Measurements from ENCODE around the gene MAN1A1.
"Not testable (repeated sequence)": the region's sequence is repeated elsewhere in the genome, so short reads cannot be mapped to it uniquely, and the experiment has no call there.

The MAN1A1 gene

DNA sequence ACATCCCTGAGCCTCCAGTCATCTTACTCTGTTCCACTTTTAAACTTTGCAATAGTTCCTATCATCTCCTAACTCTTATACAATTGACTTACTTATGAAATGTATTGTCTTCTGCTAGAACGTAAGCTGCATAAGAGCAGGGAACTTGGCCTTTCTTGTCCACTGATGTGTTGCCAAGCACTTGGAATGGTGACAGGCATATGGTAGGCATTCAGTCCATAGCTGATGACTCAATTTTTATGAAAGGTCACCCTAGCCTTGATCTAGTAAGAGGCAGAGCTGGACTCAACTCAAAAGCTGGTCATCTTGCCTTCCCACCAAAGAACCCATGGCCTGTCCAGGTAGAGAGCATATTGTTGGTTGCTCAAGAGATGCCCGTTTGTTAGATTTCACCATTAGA is 188.7 kb downstream of the MAN1A1 start:
- ChIA-PET CTCF (no interaction called here), POLR2A (no interaction called here)
- TF ChIP-seq ELF4 (IDR thresholded peaks at IDR 0.05), result no peak
- TF ChIP-seq NFRKB (IDR thresholded peaks at IDR 0.05), result no peak
- TF ChIP-seq L3MBTL2 (conservative IDR thresholded peaks at IDR 0.05), result no peak
- TF ChIP-seq LEF1 (IDR thresholded peaks at IDR 0.05; ENCODE audit: borderline replicate concordance), result no peak
- no peak for TF ChIP-seq FOXM1 (IDR thresholded peaks at IDR 0.05; ENCODE audit: borderline replicate concordance)
- TF ChIP-seq FOXK2 (IDR thresholded peaks at IDR 0.05), result no peak
- no peak for TF ChIP-seq HDGF (IDR thresholded peaks at IDR 0.05; ENCODE audit: borderline replicate concordance)
- TF ChIP-seq BHLHE40 (IDR thresholded peaks at IDR 0.05; ENCODE audit: borderline replicate concordance), result no peak
- no peak for TF ChIP-seq SUZ12 (IDR thresholded peaks at IDR 0.05)
- no peak for TF ChIP-seq ARNT (IDR thresholded peaks at IDR 0.05)
- no peak for TF ChIP-seq CTBP1 (IDR thresholded peaks at IDR 0.05; ENCODE audit: borderline replicate concordance)
- no peak for TF ChIP-seq SP1 (IDR thresholded peaks at IDR 0.05)
- TF ChIP-seq PKNOX1 (IDR thresholded peaks at IDR 0.05), result no peak
- TF ChIP-seq ZNF384 (IDR thresholded peaks at IDR 0.05), result no peak
- TF ChIP-seq TARDBP (IDR thresholded peaks at IDR 0.05), result no peak
- TF ChIP-seq FOXA1 (IDR thresholded peaks at IDR 0.05), result no peak
- DNase-seq (ENCODE audit: extremely low spot score), result no peak

GRCh38 chr6:119158057-119158848 is 191.3 kb downstream of the MAN1A1 start:
- DNase-seq (ENCODE audit: extremely low spot score), result no peak
- ChIA-PET POLR2A (no interaction called here), CTCF (interaction anchor here (0.6 kb wide), 1 partner anchor 11 kb away, joined by 3 read pairs; no protein-coding TSS in a partner anchor)
- TF ChIP-seq ARNT (IDR thresholded peaks at IDR 0.05) (no peak), ZNF384 (IDR thresholded peaks at IDR 0.05) (no peak), NFRKB (IDR thresholded peaks at IDR 0.05) (no peak), PKNOX1 (IDR thresholded peaks at IDR 0.05) (no peak), HDGF (IDR thresholded peaks at IDR 0.05; ENCODE audit: borderline replicate concordance) (no peak), LEF1 (IDR thresholded peaks at IDR 0.05; ENCODE audit: borderline replicate concordance) (no peak), CTBP1 (IDR thresholded peaks at IDR 0.05; ENCODE audit: borderline replicate concordance) (no peak), SP1 (IDR thresholded peaks at IDR 0.05) (no peak), FOXM1 (IDR thresholded peaks at IDR 0.05; ENCODE audit: borderline replicate concordance) (no peak), TARDBP (IDR thresholded peaks at IDR 0.05) (no peak), L3MBTL2 (conservative IDR thresholded peaks at IDR 0.05) (no peak), BHLHE40 (IDR thresholded peaks at IDR 0.05; ENCODE audit: borderline replicate concordance) (no peak), FOXA1 (IDR thresholded peaks at IDR 0.05) (no peak), FOXK2 (IDR thresholded peaks at IDR 0.05) (no peak), SUZ12 (IDR thresholded peaks at IDR 0.05) (no peak), ELF4 (IDR thresholded peaks at IDR 0.05) (no peak)

DNA sequence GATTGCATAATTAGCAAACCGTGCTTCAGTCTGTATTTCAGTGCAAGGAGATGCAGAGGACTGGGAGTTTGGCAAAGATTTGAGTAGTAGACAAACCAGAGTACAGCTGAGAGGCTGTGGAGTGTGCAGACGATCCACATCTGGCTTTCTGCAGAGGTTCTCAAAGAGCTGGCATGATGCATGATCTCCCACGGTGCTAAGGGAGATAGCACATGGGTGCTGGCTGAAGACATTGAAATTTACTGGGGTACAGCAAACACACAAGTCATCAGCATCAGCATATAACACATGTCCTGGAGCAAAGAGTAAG is 192.1 kb downstream of the MAN1A1 start:
- TF ChIP-seq ZNF384 (IDR thresholded peaks at IDR 0.05) (no peak), SP1 (IDR thresholded peaks at IDR 0.05) (no peak), BHLHE40 (IDR thresholded peaks at IDR 0.05; ENCODE audit: borderline replicate concordance) (no peak)
- no peak for DNase-seq (ENCODE audit: extremely low spot score)
- ChIA-PET POLR2A (no interaction called here), CTCF (interaction anchor here (0.6 kb wide), 2 partner anchors 9 to 10 kb away, joined by 3 to 4 read pairs; no protein-coding TSS in a partner anchor)

GRCh38 chr6:119156757-119157505 is 192.6 kb downstream of the MAN1A1 start:
- CTCF ChIA-PET, result interaction anchor here (0.6 kb wide), 1 partner anchor 9 kb away, joined by 4 read pairs; no protein-coding TSS in a partner anchor
- TF ChIP-seq FOXM1 (IDR thresholded peaks at IDR 0.05; ENCODE audit: borderline replicate concordance) (no peak), HDGF (IDR thresholded peaks at IDR 0.05; ENCODE audit: borderline replicate concordance) (no peak), ELF4 (IDR thresholded peaks at IDR 0.05) (no peak), ARNT (IDR thresholded peaks at IDR 0.05) (no peak), SUZ12 (IDR thresholded peaks at IDR 0.05) (no peak), L3MBTL2 (conservative IDR thresholded peaks at IDR 0.05) (no peak), CTBP1 (IDR thresholded peaks at IDR 0.05; ENCODE audit: borderline replicate concordance) (no peak), PKNOX1 (IDR thresholded peaks at IDR 0.05) (no peak), FOXK2 (IDR thresholded peaks at IDR 0.05) (no peak), SP1 (IDR thresholded peaks at IDR 0.05) (no peak), BHLHE40 (IDR thresholded peaks at IDR 0.05; ENCODE audit: borderline replicate concordance) (no peak), LEF1 (IDR thresholded peaks at IDR 0.05; ENCODE audit: borderline replicate concordance) (no peak), NFRKB (IDR thresholded peaks at IDR 0.05) (no peak)
- DNase-seq (ENCODE audit: extremely low spot score), result no peak
- POLR2A ChIA-PET, result interaction anchor here (0.6 kb wide), 1 partner anchor 201 kb away, joined by 3 read pairs; no protein-coding TSS in a partner anchor

- DNase-seq (ENCODE audit: extremely low spot score); CTCF ChIA-PET: not testable (repeated sequence)
- POLR2A ChIA-PET, result interaction anchor here (0.6 kb wide), 1 partner anchor 202 kb away, joined by 3 read pairs; no protein-coding TSS in a partner anchor
Measured at GRCh38 chr6:119156082-119156481, 193.5 kb downstream of the MAN1A1 start.

- POLR2A ChIA-PET, result no interaction called here
- TF ChIP-seq NFRKB (IDR thresholded peaks at IDR 0.05) (no peak), SP1 (IDR thresholded peaks at IDR 0.05) (no peak), SUZ12 (IDR thresholded peaks at IDR 0.05) (no peak), TARDBP (IDR thresholded peaks at IDR 0.05) (no peak), FOXK2 (IDR thresholded peaks at IDR 0.05) (no peak), FOXA1 (IDR thresholded peaks at IDR 0.05) (no peak), CTBP1 (IDR thresholded peaks at IDR 0.05; ENCODE audit: borderline replicate concordance) (no peak), ZNF384 (IDR thresholded peaks at IDR 0.05) (no peak), LEF1 (IDR thresholded peaks at IDR 0.05; ENCODE audit: borderline replicate concordance) (no peak), ELF4 (IDR thresholded peaks at IDR 0.05) (no peak), L3MBTL2 (conservative IDR thresholded peaks at IDR 0.05) (no peak)
- no peak for DNase-seq (ENCODE audit: extremely low spot score)
- CTCF ChIA-PET, result interaction anchor here (0.6 to 0.9 kb wide), 3 partner anchors 23 to 983 kb away, joined by 3 to 4 read pairs (median 3); no protein-coding TSS in a partner anchor
Measured at GRCh38 chr6:119152187-119152586, 197.4 kb downstream of the MAN1A1 start.
